ENCODE measurements around the gene RMDN2.
A peak's percentile ranks its signal among the peaks of the same experiment; 100 is the strongest.
"Not testable (repeated sequence)": the region's sequence is repeated elsewhere in the genome, so short reads cannot be mapped to it uniquely, and the experiment has no call there.

Gene RMDN2

GRCh38 chr2:37937568-37937967 lies 12.5 kb downstream of the RMDN2 start:
- not testable (repeated sequence) for DNase-seq

GRCh38 chr2:37941267-37941666 lies 16.2 kb downstream of the RMDN2 start:
- DNase-seq: not testable (repeated sequence)

- DNase-seq: no peak
These were observed 19.2 kb downstream of the RMDN2 start for GRCh38 chr2:37944268-37944667.

- no peak for DNase-seq
These were observed 22.2 kb downstream of the RMDN2 start for GRCh38 chr2:37947306-37947705.

GRCh38 chr2:37962018-37962739 lies 37.1 kb downstream of the RMDN2 start:
- not testable (repeated sequence) for DNase-seq

GRCh38 chr2:37962740-37963121 lies 37.6 kb downstream of the RMDN2 start:
- DNase-seq: not testable (repeated sequence)

- DNase-seq: not testable (repeated sequence)
These were observed 38.8 kb downstream of the RMDN2 start for GRCh38 chr2:37963901-37964300.

GRCh38 chr2:37966326-37966725 lies 41.2 kb downstream of the RMDN2 start:
- DNase-seq: no peak

- no peak for DNase-seq
These were observed 44.6 kb downstream of the RMDN2 start for GRCh38 chr2:37969731-37970130.

GRCh38 chr2:37971971-37972370 lies 46.9 kb downstream of the RMDN2 start:
- DNase-seq: no peak

- DNase-seq: no peak
These were observed 48.7 kb downstream of the RMDN2 start for GRCh38 chr2:37973615-37974353.

GRCh38 chr2:37975808-37976207 lies 50.7 kb downstream of the RMDN2 start:
- DNase-seq: no peak

GRCh38 chr2:37976411-37976810 lies 51.3 kb downstream of the RMDN2 start:
- no peak for DNase-seq

- DNase-seq: peak; percentile 63 to 65
These were observed 57.1 kb downstream of the RMDN2 start for GRCh38 chr2:37982147-37982582.

- no peak for DNase-seq
These were observed 57.8 kb downstream of the RMDN2 start for GRCh38 chr2:37982847-37983246.

GRCh38 chr2:37983719-37984118 lies 58.6 kb downstream of the RMDN2 start:
- DNase-seq: no peak

- no peak for DNase-seq
These were observed 59.1 kb downstream of the RMDN2 start for GRCh38 chr2:37984176-37984575.

- no peak for DNase-seq
These were observed 59.5 kb downstream of the RMDN2 start for GRCh38 chr2:37984589-37984988.

GRCh38 chr2:37985333-37985732 lies 60.2 kb downstream of the RMDN2 start:
- DNase-seq: no peak

- no peak for DNase-seq
These were observed 62.1 kb downstream of the RMDN2 start for GRCh38 chr2:37987098-37987775.

- DNase-seq: no peak
These were observed 67.5 kb downstream of the RMDN2 start for GRCh38 chr2:37992601-37993000.

- no peak for DNase-seq
These were observed 68.1 kb downstream of the RMDN2 start for GRCh38 chr2:37993143-37993542.

GRCh38 chr2:37997629-37998028 lies 72.5 kb downstream of the RMDN2 start:
- DNase-seq: no peak

Measured in stimulated activated CD4-positive, alpha-beta T cell treated with anti-CD3 and anti-CD28 coated beads, Interleukin-2, amount 100 ng/mL, for 48 hours (primary cell).